Measurements from ENCODE around the gene LRMDA.

LRMDA gene

DNA sequence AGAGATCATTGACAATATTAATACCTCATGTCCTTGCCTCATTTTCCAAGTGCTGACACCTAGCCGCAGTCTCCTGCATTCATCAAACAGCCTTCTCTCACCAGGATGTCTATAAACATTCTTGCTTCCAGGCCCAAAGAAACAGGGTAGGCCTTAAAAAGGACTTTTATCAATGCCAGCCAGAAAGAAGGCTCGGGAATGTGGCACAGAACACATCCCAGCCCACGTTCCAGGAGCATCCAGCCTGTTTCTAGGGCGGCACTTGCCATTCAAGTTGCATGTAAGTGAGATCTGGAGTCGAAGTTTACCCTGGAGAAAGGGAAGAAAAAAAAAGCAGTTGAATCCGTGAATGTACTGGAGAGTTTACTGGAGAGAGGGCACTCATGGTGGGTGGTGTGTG is 1123.1 kb downstream of the LRMDA start:
- no peaks in the 10 kb centered on the region for H3K79me2 ChIP-seq (ENCODE audit: low read length)
- no peak overlapping the region for H3K27ac ChIP-seq (ENCODE audit: low read length)
- H3K4me1 ChIP-seq (ENCODE audit: low read length) = no peaks in the 10 kb centered on the region
- H3K4me2 ChIP-seq (ENCODE audit: low read length) = no peak overlapping the region
- H4K20me1 ChIP-seq (ENCODE audit: insufficient read depth, low read length) = no peaks in the 10 kb centered on the region
- H3K27me3 ChIP-seq (ENCODE audit: low read depth, low read length) = no peaks in the 10 kb centered on the region
- no peaks in the 10 kb centered on the region for H3K9me3 ChIP-seq (ENCODE audit: insufficient read depth, low read length)
- H3K4me3 ChIP-seq (ENCODE audit: low read length) = no peak overlapping the region
- H3K9ac ChIP-seq (ENCODE audit: low read length) = no peak overlapping the region
- TF ChIP-seq CTCF (IDR thresholded peaks at IDR 0.05; ENCODE audit: low read depth, low read length) (no peak), EZH2phosphoT487 (IDR thresholded peaks at IDR 0.05; ENCODE audit: low read depth) (no peak)
- H2AFZ ChIP-seq (ENCODE audit: low read depth, low read length) = no peak overlapping the region
- no peaks in the 10 kb centered on the region for H3K36me3 ChIP-seq (replicated peaks; ENCODE audit: low read depth, low read length)

DNA sequence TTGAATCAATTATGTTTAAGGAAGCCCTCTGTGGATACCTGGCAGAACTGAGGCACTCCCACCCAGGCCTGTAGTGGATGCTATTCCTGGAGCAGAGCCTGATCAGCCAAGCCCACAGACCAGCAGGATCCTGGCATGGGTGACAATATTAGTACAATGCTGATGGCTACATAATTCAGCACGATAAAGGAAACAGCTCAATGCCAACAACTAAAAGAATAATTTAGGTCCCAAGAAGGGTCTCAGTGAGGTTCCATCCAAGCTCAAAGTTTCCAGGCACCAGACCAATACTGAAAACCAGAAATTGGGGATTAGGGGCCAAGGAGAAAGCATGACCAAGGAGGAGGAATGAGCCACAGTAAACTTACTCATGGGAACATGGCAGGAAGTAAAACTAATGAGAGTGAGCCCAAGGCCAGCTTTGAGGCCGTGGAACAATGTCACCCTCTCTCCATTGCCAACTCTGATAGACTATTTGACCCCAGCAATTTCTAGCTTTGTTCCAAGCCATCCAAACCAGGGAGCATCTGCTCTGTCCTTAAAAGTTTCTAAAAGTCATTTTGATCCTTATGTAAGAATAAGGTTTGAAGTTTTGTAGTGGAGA is 1123.7 kb downstream of the LRMDA start:
- H3K36me3 ChIP-seq (replicated peaks; ENCODE audit: low read depth, low read length) = no peaks in the 10 kb centered on the region
- no peak overlapping the region for H3K27ac ChIP-seq (ENCODE audit: low read length)
- no peaks in the 10 kb centered on the region for H3K4me1 ChIP-seq (ENCODE audit: low read length)
- no peak overlapping the region for H3K4me3 ChIP-seq (ENCODE audit: low read length)
- no peaks in the 10 kb centered on the region for H4K20me1 ChIP-seq (ENCODE audit: insufficient read depth, low read length)
- H3K4me2 ChIP-seq (ENCODE audit: low read length) = no peak overlapping the region
- H3K9ac ChIP-seq (ENCODE audit: low read length) = no peak overlapping the region
- TF ChIP-seq CTCF (IDR thresholded peaks at IDR 0.05; ENCODE audit: low read depth, low read length) = no peak
- no peak for TF ChIP-seq EZH2phosphoT487 (IDR thresholded peaks at IDR 0.05; ENCODE audit: low read depth)
- H2AFZ ChIP-seq (ENCODE audit: low read depth, low read length) = no peak overlapping the region
- H3K9me3 ChIP-seq (ENCODE audit: insufficient read depth, low read length) = no peaks in the 10 kb centered on the region
- no peaks in the 10 kb centered on the region for H3K27me3 ChIP-seq (ENCODE audit: low read depth, low read length)
- no peaks in the 10 kb centered on the region for H3K79me2 ChIP-seq (ENCODE audit: low read length)

GRCh38 chr10:76557366-76557765 is 1125.9 kb downstream of the LRMDA start:
- H3K4me1 ChIP-seq (ENCODE audit: low read length) = no peaks in the 10 kb centered on the region
- no peaks in the 10 kb centered on the region for H3K36me3 ChIP-seq (replicated peaks; ENCODE audit: low read depth, low read length)
- H2AFZ ChIP-seq (ENCODE audit: low read depth, low read length) = no peak overlapping the region
- no peaks in the 10 kb centered on the region for H3K79me2 ChIP-seq (ENCODE audit: low read length)
- H3K27ac ChIP-seq (ENCODE audit: low read length) = no peak overlapping the region
- TF ChIP-seq EZH2phosphoT487 (IDR thresholded peaks at IDR 0.05; ENCODE audit: low read depth) = no peak
- TF ChIP-seq CTCF (IDR thresholded peaks at IDR 0.05; ENCODE audit: low read depth, low read length) = no peak
- no peaks in the 10 kb centered on the region for H4K20me1 ChIP-seq (ENCODE audit: insufficient read depth, low read length)
- H3K9me3 ChIP-seq (ENCODE audit: insufficient read depth, low read length) = no peaks in the 10 kb centered on the region
- no peak overlapping the region for H3K4me3 ChIP-seq (ENCODE audit: low read length)
- H3K4me2 ChIP-seq (ENCODE audit: low read length) = no peak overlapping the region
- H3K27me3 ChIP-seq (ENCODE audit: low read depth, low read length) = no peaks in the 10 kb centered on the region
- H3K9ac ChIP-seq (ENCODE audit: low read length) = no peak overlapping the region

DNA sequence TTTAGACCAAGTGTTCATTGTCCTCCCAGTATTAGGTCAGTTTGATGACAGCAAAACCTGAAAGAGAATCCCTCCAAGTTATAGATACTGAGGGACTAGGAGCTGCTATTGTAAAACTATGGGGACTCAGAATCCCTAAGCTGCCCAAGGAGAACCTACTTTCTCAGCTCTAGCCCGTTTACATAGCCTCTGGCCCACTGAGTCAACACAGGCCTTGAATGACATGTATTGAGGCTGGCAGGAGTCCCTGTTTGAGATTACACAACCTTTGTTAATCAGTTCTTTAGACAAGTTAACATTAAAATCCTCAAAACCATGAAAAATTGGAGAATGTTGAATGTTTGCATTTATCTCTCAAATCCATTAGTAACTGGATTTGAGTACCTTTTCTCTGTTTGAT is 1127.2 kb downstream of the LRMDA start:
- no peaks in the 10 kb centered on the region for H3K36me3 ChIP-seq (replicated peaks; ENCODE audit: low read depth, low read length)
- no peak overlapping the region for H3K9ac ChIP-seq (ENCODE audit: low read length)
- no peaks in the 10 kb centered on the region for H4K20me1 ChIP-seq (ENCODE audit: insufficient read depth, low read length)
- no peak overlapping the region for H2AFZ ChIP-seq (ENCODE audit: low read depth, low read length)
- H3K4me1 ChIP-seq (ENCODE audit: low read length) = no peaks in the 10 kb centered on the region
- H3K4me2 ChIP-seq (ENCODE audit: low read length) = no peak overlapping the region
- H3K9me3 ChIP-seq (ENCODE audit: insufficient read depth, low read length) = no peaks in the 10 kb centered on the region
- no peak overlapping the region for H3K27ac ChIP-seq (ENCODE audit: low read length)
- no peaks in the 10 kb centered on the region for H3K27me3 ChIP-seq (ENCODE audit: low read depth, low read length)
- no peak overlapping the region for H3K4me3 ChIP-seq (ENCODE audit: low read length)
- no peaks in the 10 kb centered on the region for H3K79me2 ChIP-seq (ENCODE audit: low read length)
- no peak for TF ChIP-seq CTCF (IDR thresholded peaks at IDR 0.05; ENCODE audit: low read depth, low read length)
- TF ChIP-seq EZH2phosphoT487 (IDR thresholded peaks at IDR 0.05; ENCODE audit: low read depth) = no peak

All from OCI-LY3 (cell line).